SK-N-SH (cell line): Measurements from ENCODE around the gene STEAP2. TPM values are rescaled to one million over a fixed set of nuclear protein-coding genes. Genes with fewer than 3 reads are reported as not detected.
A peak's percentile ranks its signal among the peaks of the same experiment; 100 is the strongest.

Source experiments
- CTCF ChIA-PET: fragments of 300-600, 350-600 bp; formaldehyde crosslinking; extraction: SDS; loops from one replicate; lab custom pipeline; 2021; lab: Yijun Ruan, JAX
- POLR2A ChIA-PET: fragments of 350-600 bp; sonication (Branson Sonifier 250); formaldehyde crosslinking; extraction: SDS; loops from one replicate; lab custom pipeline; 2020; ENCODE audit warnings: antibody characterized with exemption, inconsistent platforms; lab: Yijun Ruan, JAX
- DNase-seq: peaks from one replicate; pipeline ENCODE4 v3.0.0; 2012
- H2AFZ ChIP-seq: fragments of 200-600 bp; sonication (generic); 2 replicates; pipeline ENCODE4 v1.8.1; 2016; ENCODE audit warnings: antibody characterized with exemption, mild to moderate bottlenecking, low read depth
- H3F3A ChIP-seq: fragments of 200-600 bp; sonication (generic); replicated peaks from 2 replicates; pipeline ENCODE3; 2016; ENCODE audit warnings: antibody characterized with exemption, mild to moderate bottlenecking; ENCODE audit not compliant: insufficient read depth
- H3K27ac ChIP-seq, 2 experiments: fragments of 200-500 bp in 1 of 2; fragments of 200-600 bp in 1 of 2; sonication (Bioruptor generic) in 1 of 2; sonication (generic), shearing (Covaris generic) in 1 of 2; 2 replicates each; pipeline versions ENCODE4 v1.5.1 to v1.6.1; 2014 to 2016; ENCODE audit warnings: low read depth in 2 of 2, inconsistent platforms in 1 of 2, low read length in 1 of 2, mild to moderate bottlenecking in 1 of 2, mixed read lengths in 1 of 2
- H3K27me3 ChIP-seq: fragments of 200-600 bp; sonication (generic), shearing (Covaris generic); 2 replicates; pipeline ENCODE4 v1.6.1; 2016; ENCODE audit warnings: mixed run types; ENCODE audit not compliant: insufficient read depth
- H3K36me3 ChIP-seq, 2 experiments: fragments of 200-500 bp in 1 of 2; fragments of 200-600 bp in 1 of 2; sonication (Bioruptor generic) in 1 of 2; sonication (generic) in 1 of 2; replicated peaks in 1 of 2; 2 replicates each; pipeline versions ENCODE3 to v1.5.1; 2014 to 2016; ENCODE audit warnings: low read length in 1 of 2, mild to moderate bottlenecking in 1 of 2; ENCODE audit not compliant: insufficient read depth in 2 of 2, control insufficient read depth in 1 of 2
- H3K4me1 ChIP-seq, 2 experiments: fragments of 200-500 bp in 1 of 2; fragments of 200-600 bp in 1 of 2; sonication (Bioruptor generic) in 1 of 2; sonication (generic), shearing (Covaris generic) in 1 of 2; 2 replicates each; pipeline versions ENCODE4 v1.5.1 to v1.6.1; 2014 to 2016; ENCODE audit warnings: low read depth in 1 of 2, low read length in 1 of 2, mixed run types in 1 of 2; ENCODE audit not compliant: insufficient read depth in 2 of 2, control insufficient read depth in 1 of 2
- H3K4me2 ChIP-seq: fragments of 200-600 bp; sonication (generic), shearing (Covaris generic); 2 replicates; pipeline ENCODE4 v1.6.1; 2017; ENCODE audit warnings: mixed run types
- H3K4me3 ChIP-seq, 2 experiments: fragments of 200-500 bp in 1 of 2; fragments of 200-600 bp in 1 of 2; sonication (Bioruptor generic) in 1 of 2; sonication (generic), shearing (Covaris generic) in 1 of 2; 2 replicates each; pipeline versions ENCODE4 v1.5.1 to v1.8.1; 2014 to 2016; ENCODE audit warnings: low read depth in 2 of 2, inconsistent platforms in 1 of 2, low read length in 1 of 2, mild to moderate bottlenecking in 1 of 2, mixed read lengths in 1 of 2, moderate library complexity in 1 of 2
- H3K79me2 ChIP-seq: fragments of 200-600 bp; sonication (generic); 2 replicates; pipeline ENCODE4 v1.8.1; 2017; ENCODE audit warnings: mild to moderate bottlenecking; ENCODE audit not compliant: insufficient read depth
- H3K9ac ChIP-seq: fragments of 200-600 bp; sonication (generic); 2 replicates; pipeline ENCODE4 v1.6.1; 2017; ENCODE audit warnings: mixed run types
- H3K9me2 ChIP-seq: fragments of 200-600 bp; sonication (generic); 2 replicates; pipeline ENCODE4 v1.6.1; 2017; ENCODE audit warnings: mixed run types
- H3K9me3 ChIP-seq: fragments of 200-600 bp; sonication (generic); 2 replicates; pipeline ENCODE4 v1.6.1; 2017; ENCODE audit warnings: mixed run types, mild to moderate bottlenecking, moderate library complexity
- H4K20me1 ChIP-seq: fragments of 200-600 bp; sonication (generic); 2 replicates; pipeline ENCODE4 v1.6.1; 2017; ENCODE audit warnings: mild to moderate bottlenecking, mixed run types; ENCODE audit not compliant: insufficient read depth
- CHD2 ChIP-seq: fragments of 150-350 bp; IDR thresholded peaks from 2 replicates; pipeline ENCODE4 v1.6.1; 2018; ENCODE audit warnings: low read length; ENCODE audit not compliant: partially characterized antibody
- ELF1 ChIP-seq: IDR thresholded peaks from 2 replicates; pipeline ENCODE4 v1.4.0; 2012
- EZH2phosphoT487 ChIP-seq: fragments of 200-600 bp; sonication (generic); IDR thresholded peaks from 2 replicates; pipeline ENCODE4 v1.6.1; 2017; ENCODE audit warnings: low read depth, mixed run types, mild to moderate bottlenecking, antibody characterized with exemption, moderate library complexity, borderline replicate concordance
- FOSL2 ChIP-seq: IDR thresholded peaks from 2 replicates; pipeline ENCODE4 v1.4.0; 2012; ENCODE audit warnings: low read depth, mild to moderate bottlenecking, moderate library complexity, borderline replicate concordance
- FOXJ3 ChIP-seq: sonication (generic); formaldehyde crosslinking; IDR thresholded peaks from 2 replicates; pipeline ENCODE4 v1.5.1; 2020; ENCODE audit warnings: mild to moderate bottlenecking, missing genetic modification reagents
- GATA2 ChIP-seq: sonication (generic); formaldehyde crosslinking; IDR thresholded peaks from 2 replicates; pipeline ENCODE4 v1.5.0; 2020; ENCODE audit warnings: mild to moderate bottlenecking, missing genetic modification reagents
- IRF3 ChIP-seq: fragments of 150-350 bp; IDR thresholded peaks from 2 replicates; pipeline ENCODE4 v1.6.1; 2016; ENCODE audit warnings: mild to moderate bottlenecking, low read depth, low read length
- MEF2A ChIP-seq: IDR thresholded peaks from 2 replicates; pipeline ENCODE4 v1.4.0; 2012; ENCODE audit warnings: low read depth, borderline replicate concordance
- MXI1 ChIP-seq: IDR thresholded peaks from 2 replicates; pipeline ENCODE4 v1.6.1; 2012; ENCODE audit warnings: mild to moderate bottlenecking, low read depth, low read length, improper control_type of control experiment
- NFIC ChIP-seq: IDR thresholded peaks from 2 replicates; pipeline ENCODE4 v1.4.0; 2012; ENCODE audit warnings: borderline replicate concordance
- NRF1 ChIP-seq: IDR thresholded peaks from 2 replicates; pipeline ENCODE4 v1.6.1; 2012; ENCODE audit warnings: low read depth, mild to moderate bottlenecking, low read length
- RAD21 ChIP-seq: IDR thresholded peaks from 2 replicates; pipeline ENCODE4 v1.6.1; 2012; ENCODE audit warnings: mild to moderate bottlenecking, low read length
- REST ChIP-seq: IDR thresholded peaks from 2 replicates; pipeline ENCODE4 v1.6.1; 2012; ENCODE audit warnings: mild to moderate bottlenecking, low read depth, low read length, moderate library complexity
- SIN3A ChIP-seq: IDR thresholded peaks from 2 replicates; pipeline ENCODE4 v1.6.1; 2012; ENCODE audit warnings: low read depth, mild to moderate bottlenecking, low read length, moderate library complexity, borderline replicate concordance
- TAF1 ChIP-seq: IDR thresholded peaks from 2 replicates; pipeline ENCODE4 v1.6.1; 2012; ENCODE audit warnings: low read depth, mild to moderate bottlenecking, low read length, moderate library complexity, borderline replicate concordance
- TCF12 ChIP-seq: IDR thresholded peaks from 2 replicates; pipeline ENCODE4 v1.4.0; 2012
- TEAD4 ChIP-seq: IDR thresholded peaks from 2 replicates; pipeline ENCODE4 v1.4.0; 2012; ENCODE audit warnings: mild to moderate bottlenecking, borderline replicate concordance; ENCODE audit not compliant: insufficient read depth
- USF1 ChIP-seq: IDR thresholded peaks from 2 replicates; pipeline ENCODE4 v1.4.0; 2012; ENCODE audit warnings: low read depth, borderline replicate concordance
- YY1 ChIP-seq: IDR thresholded peaks from 2 replicates; pipeline ENCODE4 v1.4.0; 2012; ENCODE audit warnings: low read depth, mild to moderate bottlenecking
- ZBTB33 ChIP-seq: IDR thresholded peaks from 2 replicates; pipeline ENCODE4 v1.4.0; 2012; ENCODE audit warnings: low read depth, borderline replicate concordance
- WGBS: methylation state at CpG from one replicate; pipeline ENCODE4 v1.1.6; 2017; ENCODE audit warnings: low lambda C conversion rate; 5-methylcytosine and 5-hydroxymethylcytosine counted together
- polyA plus RNA-seq, 3 experiments: library from polyadenylated mRNA; depleted of rRNA; stranded (reverse); fragments of >200 nt; gene quantifications; 2 replicates each; pipeline ENCODE4 v1.2.3, GENCODE V29; 2012

Gene STEAP2
- polyA plus RNA-seq, 1 of the 3 experiments (the other 2 are of a cell fraction), result 6.6 TPM

- H3K4me1 ChIP-seq, result no peaks in the 10 kb centered on the region
- CTCF ChIA-PET, result interaction anchor here (0.6 to 1.5 kb wide), 5 partner anchors 11 to 1762 kb away, joined by 3 read pairs; partner anchors contain the start of gene STEAP1
- DNase-seq, result no peak
- H3K27ac ChIP-seq, result no peak overlapping the region
- H4K20me1 ChIP-seq, result no peaks in the 10 kb centered on the region
- peak overlapping the region; percentile 11; the same call in 1 of the 2 replicates for H2AFZ ChIP-seq
- no peaks in the 10 kb centered on the region for H3K27me3 ChIP-seq
- no peak overlapping the region for H3K9ac ChIP-seq
- H3K4me2 ChIP-seq, result no peak overlapping the region
- H3F3A ChIP-seq, result no peaks in the 10 kb centered on the region
- TF ChIP-seq FOSL2, result no peak
- TF ChIP-seq, all 33 proteins: peak for 0
- H3K9me2 ChIP-seq, result no peaks in the 10 kb centered on the region
- POLR2A ChIA-PET, result no interaction called here
- H3K4me3 ChIP-seq, result no peak overlapping the region
- no peaks in the 10 kb centered on the region for H3K36me3 ChIP-seq
- H3K9me3 ChIP-seq, result peaks cover 8% of the 10 kb centered on the region; the same call in 1 of the 2 replicates
- no peaks in the 10 kb centered on the region for H3K79me2 ChIP-seq
- 43% methylated on average over 2 of the region's 2 CpGs for WGBS
Observed at GRCh38 chr7:90188281-90188680, 23.3 kb upstream of the STEAP2 start.

GRCh38 chr7:90190995-90191394 is 20.5 kb upstream of the STEAP2 start:
- Histone ChIP-seq H3K36me3 (no peaks in the 10 kb centered on the region), H3K4me3 (no peak overlapping the region), H3K9ac (no peak overlapping the region), H3K4me2 (no peak overlapping the region), H2AFZ (no peak overlapping the region)
- POLR2A ChIA-PET, result interaction anchor here (0.5 kb wide), 1 partner anchor 494 kb away, joined by 3 read pairs; no protein-coding TSS in a partner anchor
- TF ChIP-seq USF1, result no peak
- TF ChIP-seq MXI1, result no peak
- no peak for TF ChIP-seq SIN3A
- no peak for TF ChIP-seq RAD21
- no peak for TF ChIP-seq ZBTB33
- TF ChIP-seq YY1, result no peak
- no peak for TF ChIP-seq FOXJ3 (CRISPR knock-in tag)
- TF ChIP-seq ELF1, result no peak
- TF ChIP-seq GATA2 (CRISPR knock-in tag), result no peak
- TF ChIP-seq REST, result no peak
- no peak for TF ChIP-seq TAF1
- TF ChIP-seq NRF1, result no peak
- no peak for TF ChIP-seq TCF12
- TF ChIP-seq FOSL2, result no peak
- TF ChIP-seq NFIC, result no peak
- TF ChIP-seq MEF2A, result no peak
- no peak for TF ChIP-seq TEAD4
- no peak for TF ChIP-seq EZH2phosphoT487
- no peak for TF ChIP-seq IRF3
- TF ChIP-seq CHD2, result no peak
- TF ChIP-seq, all 33 proteins: peak for 0
- Histone ChIP-seq H3F3A (no peaks in the 10 kb centered on the region), H3K27ac (no peak overlapping the region), H3K9me2 (no peaks in the 10 kb centered on the region), H3K27me3 (no peaks in the 10 kb centered on the region), H3K4me1 (no peaks in the 10 kb centered on the region), H3K79me2 (no peaks in the 10 kb centered on the region), H4K20me1 (no peaks in the 10 kb centered on the region), H3K9me3 (peaks cover 8% of the 10 kb centered on the region; the same call in 1 of the 2 replicates)
- CTCF ChIA-PET, result interaction anchor here (0.8 to 1.4 kb wide), 2 partner anchors 20 to 26 kb away, joined by 3 read pairs; partner anchors contain the start of gene STEAP2
- DNase-seq, result no peak
